GM23338 (cell line): ENCODE measurements around the gene STAU1. TPM values are rescaled to one million over a fixed set of nuclear protein-coding genes. Genes with fewer than 3 reads are reported as not detected.

Experiments
- ATAC-seq: fragments of 200-7000 bp; cut with Tn5 transposase; 3 replicates; pipeline ENCODE4 v1.9.1; 2020
- DNase-seq: peaks from one replicate; pipeline ENCODE4 v3.0.0-alpha.2; 2015; ENCODE audit warnings: low spot score
- H2AFZ ChIP-seq: fragments of 200-600 bp; sonication (generic); 2 replicates; pipeline ENCODE4 v1.8.0; 2016; ENCODE audit warnings: antibody characterized with exemption, mild to moderate bottlenecking, moderate library complexity
- H3F3A ChIP-seq: fragments of 200-600 bp; sonication (generic); replicated peaks from 2 replicates; pipeline ENCODE4 v1.8.0; 2017; ENCODE audit warnings: antibody characterized with exemption, mixed run types, low read depth
- H3K27ac ChIP-seq: fragments of 200-600 bp; sonication (generic); 2 replicates; pipeline ENCODE4 v1.6.1; 2016; ENCODE audit warnings: low read depth
- H3K27me3 ChIP-seq: fragments of 200-600 bp; sonication (generic); 2 replicates; pipeline ENCODE4 v1.8.0; 2016; ENCODE audit warnings: mild to moderate bottlenecking, mixed run types, moderate library complexity; ENCODE audit not compliant: insufficient read depth
- H3K36me3 ChIP-seq: fragments of 200-600 bp; sonication (generic); 2 replicates; pipeline ENCODE4 v1.8.0; 2016; ENCODE audit warnings: mild to moderate bottlenecking; ENCODE audit not compliant: insufficient read depth
- H3K4me1 ChIP-seq: fragments of 200-600 bp; sonication (generic); 2 replicates; pipeline ENCODE4 v1.8.0; 2016; ENCODE audit warnings: mild to moderate bottlenecking, moderate library complexity; ENCODE audit not compliant: insufficient read depth
- H3K4me2 ChIP-seq: fragments of 200-600 bp; sonication (generic); 2 replicates; pipeline ENCODE4 v1.7.1; 2017; ENCODE audit warnings: mixed run types
- H3K4me3 ChIP-seq: fragments of 200-600 bp; sonication (generic); 2 replicates; pipeline ENCODE4 v1.6.1; 2016; ENCODE audit warnings: mixed run types
- H3K79me2 ChIP-seq: fragments of 200-600 bp; sonication (generic); replicated peaks from 2 replicates; pipeline ENCODE4 v1.8.0; 2017; ENCODE audit warnings: mild to moderate bottlenecking; ENCODE audit not compliant: insufficient read depth
- H3K9me2 ChIP-seq: fragments of 200-600 bp; sonication (generic); 2 replicates; pipeline ENCODE4 v1.8.0; 2017; ENCODE audit not compliant: insufficient read depth
- H4K20me1 ChIP-seq: fragments of 200-600 bp; sonication (generic); replicated peaks from 2 replicates; pipeline ENCODE4 v1.8.0; 2017; ENCODE audit warnings: mild to moderate bottlenecking; ENCODE audit not compliant: insufficient read depth
- H3K27ac Mint-ChIP-seq: 2 replicates; pipeline ENCODE4 v1.8.0; 2020; ENCODE audit warnings: inconsistent platforms, mild to moderate bottlenecking, moderate library complexity, mixed read lengths
- H3K27me3 Mint-ChIP-seq: 3 replicates; pipeline ENCODE4 v1.8.0; 2022; ENCODE audit warnings: low read depth, mild to moderate bottlenecking, moderate library complexity, mixed read lengths, inconsistent platforms; ENCODE audit not compliant: insufficient read depth, poor library complexity
- H3K36me3 Mint-ChIP-seq: 3 replicates; pipeline ENCODE4 v1.8.0; 2021; ENCODE audit warnings: low read depth, mild to moderate bottlenecking, inconsistent platforms, moderate library complexity, mixed read lengths
- H3K4me1 Mint-ChIP-seq: 3 replicates; pipeline ENCODE4 v1.8.0; 2020; ENCODE audit warnings: mild to moderate bottlenecking, inconsistent platforms, mixed read lengths
- H3K4me3 Mint-ChIP-seq: 3 replicates; pipeline ENCODE4 v1.8.0; 2021; ENCODE audit warnings: moderate library complexity, mild to moderate bottlenecking, inconsistent platforms, mixed read lengths
- H3K9me3 Mint-ChIP-seq: 3 replicates; pipeline ENCODE4 v1.8.0; 2020; ENCODE audit warnings: moderate library complexity, mild to moderate bottlenecking, inconsistent platforms, mixed read lengths
- POLR2AphosphoS5 ChIP-seq: IDR thresholded peaks from 2 replicates; pipeline ENCODE4 v1.6.1; 2016; ENCODE audit warnings: antibody characterized with exemption, low read depth
- STAT1 ChIP-seq: IDR thresholded peaks from one replicate; pipeline ENCODE4 v1.6.1; 2016; ENCODE audit warnings: antibody characterized with exemption; ENCODE audit not compliant: unreplicated experiment
- ZNF331 ChIP-seq: fragments of 250-450 bp; sonication (Bioruptor Pico); IDR thresholded peaks from 2 replicates; pipeline ENCODE4 v1.5.0; 2020; ENCODE audit warnings: low read depth, mild to moderate bottlenecking, moderate library complexity
- polyA plus RNA-seq: library from polyadenylated mRNA; unstranded; fragments of >200 nt; fragmentation: Nextera tagmentation; extraction: Ambion mirVana; gene quantifications from 2 replicates; pipeline ENCODE4 v1.2.1, GENCODE V29; 2016
- total RNA-seq: library from RNA; depleted of rRNA; stranded (reverse); fragments of >200 nt; shearing (Covaris generic); gene quantifications from 2 replicates; pipeline ENCODE4 v1.2.3, GENCODE V29; 2014
- TF ChIP-seq, protein P1 (sequence below): IDR thresholded peaks from 2 replicates; pipeline ENCODE4 v1.6.1; 2016; ENCODE audit warnings: antibody characterized with exemption
- TF ChIP-seq, protein P2 (sequence below): fragments of 250-450 bp; sonication (Bioruptor Pico); IDR thresholded peaks from 2 replicates; pipeline ENCODE4 v1.5.0; 2020; ENCODE audit warnings: mild to moderate bottlenecking, moderate library complexity
- TF ChIP-seq, protein P3 (sequence below), 2 experiments: fragments of 200-600 bp in 1 of 2; sonication (generic) in 1 of 2; conservative IDR thresholded peaks; 2 replicates each; pipeline versions ENCODE4 v1.5.1 to v1.6.1; 2016 to 2017; ENCODE audit warnings: antibody characterized with exemption in 2 of 2, low read depth in 2 of 2, mild to moderate bottlenecking in 2 of 2, moderate library complexity in 1 of 2

STAU1 gene
- total and polyA plus RNA-seq, 2 experiments from 2014 or later: 102 TPM

DNA sequence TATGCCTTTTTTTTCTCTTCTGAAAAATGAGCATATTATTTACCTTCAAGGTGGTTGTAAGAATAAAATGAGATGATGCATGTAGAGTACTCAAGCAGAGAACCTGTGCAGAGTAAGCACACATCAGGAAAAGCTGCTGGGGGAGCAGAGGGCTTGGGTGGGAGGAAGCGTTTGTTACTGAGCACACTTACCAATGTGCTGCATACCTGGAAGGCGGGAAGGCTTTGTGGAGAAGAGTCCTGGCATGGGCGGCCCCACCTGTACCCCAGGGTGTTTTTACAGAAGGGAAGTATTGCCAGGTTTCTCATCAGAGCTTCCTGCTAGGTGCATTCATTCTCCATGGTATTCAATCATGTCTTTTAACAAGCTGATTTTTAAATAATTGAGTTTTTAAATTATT, 89.1 kb downstream of the STAU1 start (continued):
- TF ChIP-seq POLR2AphosphoS5: no peak
- TF ChIP-seq, protein P1, sequence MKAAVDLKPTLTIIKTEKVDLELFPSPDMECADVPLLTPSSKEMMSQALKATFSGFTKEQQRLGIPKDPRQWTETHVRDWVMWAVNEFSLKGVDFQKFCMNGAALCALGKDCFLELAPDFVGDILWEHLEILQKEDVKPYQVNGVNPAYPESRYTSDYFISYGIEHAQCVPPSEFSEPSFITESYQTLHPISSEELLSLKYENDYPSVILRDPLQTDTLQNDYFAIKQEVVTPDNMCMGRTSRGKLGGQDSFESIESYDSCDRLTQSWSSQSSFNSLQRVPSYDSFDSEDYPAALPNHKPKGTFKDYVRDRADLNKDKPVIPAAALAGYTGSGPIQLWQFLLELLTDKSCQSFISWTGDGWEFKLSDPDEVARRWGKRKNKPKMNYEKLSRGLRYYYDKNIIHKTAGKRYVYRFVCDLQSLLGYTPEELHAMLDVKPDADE: no peak

DNA sequence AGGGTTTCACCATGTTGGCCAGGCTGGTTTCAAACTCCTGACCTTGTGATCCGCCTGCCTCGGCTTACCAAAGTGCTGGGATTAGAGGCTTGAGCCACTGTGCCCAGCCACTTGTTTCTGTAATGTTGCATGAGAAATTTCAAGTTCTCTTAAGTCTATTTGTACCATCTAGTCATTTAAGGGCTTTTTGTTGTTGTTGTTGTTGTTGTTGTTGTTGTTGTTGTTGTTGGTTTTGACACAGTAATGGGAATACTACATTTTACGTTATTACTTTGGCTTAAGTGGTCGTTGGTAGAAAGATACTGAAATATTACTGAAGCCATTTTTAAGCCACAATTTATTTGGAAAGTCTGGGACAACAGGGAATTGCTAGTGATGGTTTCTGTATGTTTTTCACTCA, 90.0 kb downstream of the STAU1 start:
- H3K4me3 Mint-ChIP-seq: no peak overlapping the region
- no peak for DNase-seq
- peaks cover 35% of the 10 kb centered on the region for H3F3A ChIP-seq
- ATAC-seq: no peak
- no peaks in the 10 kb centered on the region for H3K27me3 ChIP-seq
- H3K4me1 ChIP-seq: no peaks in the 10 kb centered on the region
- no peaks in the 10 kb centered on the region for H3K9me3 Mint-ChIP-seq
- no peaks in the 10 kb centered on the region for H3K9me2 ChIP-seq
- no peak overlapping the region for H3K27ac Mint-ChIP-seq
- peaks cover 37% of the 10 kb centered on the region for H4K20me1 ChIP-seq
- no peaks in the 10 kb centered on the region for H3K4me1 Mint-ChIP-seq
- no peak overlapping the region for H3K4me3 ChIP-seq
- peaks cover 90% of the 10 kb centered on the region for H3K36me3 Mint-ChIP-seq
- no peaks in the 10 kb centered on the region for H3K27me3 Mint-ChIP-seq
- H3K79me2 ChIP-seq: peaks cover 50% of the 10 kb centered on the region
- H3K36me3 ChIP-seq: peaks cover 79% of the 10 kb centered on the region
- no peak overlapping the region for H3K27ac ChIP-seq
- H2AFZ ChIP-seq: no peak overlapping the region
- H3K4me2 ChIP-seq: no peak overlapping the region
- TF ChIP-seq, protein P2, sequence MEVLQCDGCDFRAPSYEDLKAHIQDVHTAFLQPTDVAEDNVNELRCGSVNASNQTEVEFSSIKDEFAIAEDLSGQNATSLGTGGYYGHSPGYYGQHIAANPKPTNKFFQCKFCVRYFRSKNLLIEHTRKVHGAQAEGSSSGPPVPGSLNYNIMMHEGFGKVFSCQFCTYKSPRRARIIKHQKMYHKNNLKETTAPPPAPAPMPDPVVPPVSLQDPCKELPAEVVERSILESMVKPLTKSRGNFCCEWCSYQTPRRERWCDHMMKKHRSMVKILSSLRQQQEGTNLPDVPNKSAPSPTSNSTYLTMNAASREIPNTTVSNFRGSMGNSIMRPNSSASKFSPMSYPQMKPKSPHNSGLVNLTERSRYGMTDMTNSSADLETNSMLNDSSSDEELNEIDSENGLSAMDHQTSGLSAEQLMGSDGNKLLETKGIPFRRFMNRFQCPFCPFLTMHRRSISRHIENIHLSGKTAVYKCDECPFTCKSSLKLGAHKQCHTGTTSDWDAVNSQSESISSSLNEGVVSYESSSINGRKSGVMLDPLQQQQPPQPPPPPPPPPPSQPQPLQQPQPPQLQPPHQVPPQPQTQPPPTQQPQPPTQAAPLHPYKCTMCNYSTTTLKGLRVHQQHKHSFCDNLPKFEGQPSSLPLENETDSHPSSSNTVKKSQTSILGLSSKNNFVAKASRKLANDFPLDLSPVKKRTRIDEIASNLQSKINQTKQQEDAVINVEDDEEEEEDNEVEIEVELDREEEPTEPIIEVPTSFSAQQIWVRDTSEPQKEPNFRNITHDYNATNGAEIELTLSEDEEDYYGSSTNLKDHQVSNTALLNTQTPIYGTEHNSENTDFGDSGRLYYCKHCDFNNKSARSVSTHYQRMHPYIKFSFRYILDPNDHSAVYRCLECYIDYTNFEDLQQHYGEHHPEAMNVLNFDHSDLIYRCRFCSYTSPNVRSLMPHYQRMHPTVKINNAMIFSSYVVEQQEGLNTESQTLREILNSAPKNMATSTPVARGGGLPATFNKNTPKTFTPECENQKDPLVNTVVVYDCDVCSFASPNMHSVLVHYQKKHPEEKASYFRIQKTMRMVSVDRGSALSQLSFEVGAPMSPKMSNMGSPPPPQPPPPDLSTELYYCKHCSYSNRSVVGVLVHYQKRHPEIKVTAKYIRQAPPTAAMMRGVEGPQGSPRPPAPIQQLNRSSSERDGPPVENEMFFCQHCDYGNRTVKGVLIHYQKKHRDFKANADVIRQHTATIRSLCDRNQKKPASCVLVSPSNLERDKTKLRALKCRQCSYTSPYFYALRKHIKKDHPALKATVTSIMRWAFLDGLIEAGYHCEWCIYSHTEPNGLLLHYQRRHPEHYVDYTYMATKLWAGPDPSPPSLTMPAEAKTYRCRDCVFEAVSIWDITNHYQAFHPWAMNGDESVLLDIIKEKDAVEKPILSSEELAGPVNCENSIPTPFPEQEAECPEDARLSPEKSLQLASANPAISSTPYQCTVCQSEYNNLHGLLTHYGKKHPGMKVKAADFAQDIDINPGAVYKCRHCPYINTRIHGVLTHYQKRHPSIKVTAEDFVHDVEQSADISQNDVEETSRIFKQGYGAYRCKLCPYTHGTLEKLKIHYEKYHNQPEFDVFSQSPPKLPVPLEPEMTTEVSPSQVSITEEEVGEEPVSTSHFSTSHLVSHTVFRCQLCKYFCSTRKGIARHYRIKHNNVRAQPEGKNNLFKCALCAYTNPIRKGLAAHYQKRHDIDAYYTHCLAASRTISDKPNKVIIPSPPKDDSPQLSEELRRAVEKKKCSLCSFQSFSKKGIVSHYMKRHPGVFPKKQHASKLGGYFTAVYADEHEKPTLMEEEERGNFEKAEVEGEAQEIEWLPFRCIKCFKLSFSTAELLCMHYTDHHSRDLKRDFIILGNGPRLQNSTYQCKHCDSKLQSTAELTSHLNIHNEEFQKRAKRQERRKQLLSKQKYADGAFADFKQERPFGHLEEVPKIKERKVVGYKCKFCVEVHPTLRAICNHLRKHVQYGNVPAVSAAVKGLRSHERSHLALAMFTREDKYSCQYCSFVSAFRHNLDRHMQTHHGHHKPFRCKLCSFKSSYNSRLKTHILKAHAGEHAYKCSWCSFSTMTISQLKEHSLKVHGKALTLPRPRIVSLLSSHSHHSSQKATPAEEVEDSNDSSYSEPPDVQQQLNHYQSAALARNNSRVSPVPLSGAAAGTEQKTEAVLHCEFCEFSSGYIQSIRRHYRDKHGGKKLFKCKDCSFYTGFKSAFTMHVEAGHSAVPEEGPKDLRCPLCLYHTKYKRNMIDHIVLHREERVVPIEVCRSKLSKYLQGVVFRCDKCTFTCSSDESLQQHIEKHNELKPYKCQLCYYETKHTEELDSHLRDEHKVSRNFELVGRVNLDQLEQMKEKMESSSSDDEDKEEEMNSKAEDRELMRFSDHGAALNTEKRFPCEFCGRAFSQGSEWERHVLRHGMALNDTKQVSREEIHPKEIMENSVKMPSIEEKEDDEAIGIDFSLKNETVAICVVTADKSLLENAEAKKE (CRISPR knock-in tag): no peak
- TF ChIP-seq, protein P3, sequence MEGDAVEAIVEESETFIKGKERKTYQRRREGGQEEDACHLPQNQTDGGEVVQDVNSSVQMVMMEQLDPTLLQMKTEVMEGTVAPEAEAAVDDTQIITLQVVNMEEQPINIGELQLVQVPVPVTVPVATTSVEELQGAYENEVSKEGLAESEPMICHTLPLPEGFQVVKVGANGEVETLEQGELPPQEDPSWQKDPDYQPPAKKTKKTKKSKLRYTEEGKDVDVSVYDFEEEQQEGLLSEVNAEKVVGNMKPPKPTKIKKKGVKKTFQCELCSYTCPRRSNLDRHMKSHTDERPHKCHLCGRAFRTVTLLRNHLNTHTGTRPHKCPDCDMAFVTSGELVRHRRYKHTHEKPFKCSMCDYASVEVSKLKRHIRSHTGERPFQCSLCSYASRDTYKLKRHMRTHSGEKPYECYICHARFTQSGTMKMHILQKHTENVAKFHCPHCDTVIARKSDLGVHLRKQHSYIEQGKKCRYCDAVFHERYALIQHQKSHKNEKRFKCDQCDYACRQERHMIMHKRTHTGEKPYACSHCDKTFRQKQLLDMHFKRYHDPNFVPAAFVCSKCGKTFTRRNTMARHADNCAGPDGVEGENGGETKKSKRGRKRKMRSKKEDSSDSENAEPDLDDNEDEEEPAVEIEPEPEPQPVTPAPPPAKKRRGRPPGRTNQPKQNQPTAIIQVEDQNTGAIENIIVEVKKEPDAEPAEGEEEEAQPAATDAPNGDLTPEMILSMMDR (conservative IDR thresholded peaks at IDR 0.05; ENCODE audit: low read depth in 2 of 2): no peak
- no peak for TF ChIP-seq STAT1
- no peak for TF ChIP-seq ZNF331 (CRISPR knock-in tag)
- TF ChIP-seq POLR2AphosphoS5: no peak
